Measurements from ENCODE around the gene ANKRD62.

The ANKRD62 gene

DNA sequence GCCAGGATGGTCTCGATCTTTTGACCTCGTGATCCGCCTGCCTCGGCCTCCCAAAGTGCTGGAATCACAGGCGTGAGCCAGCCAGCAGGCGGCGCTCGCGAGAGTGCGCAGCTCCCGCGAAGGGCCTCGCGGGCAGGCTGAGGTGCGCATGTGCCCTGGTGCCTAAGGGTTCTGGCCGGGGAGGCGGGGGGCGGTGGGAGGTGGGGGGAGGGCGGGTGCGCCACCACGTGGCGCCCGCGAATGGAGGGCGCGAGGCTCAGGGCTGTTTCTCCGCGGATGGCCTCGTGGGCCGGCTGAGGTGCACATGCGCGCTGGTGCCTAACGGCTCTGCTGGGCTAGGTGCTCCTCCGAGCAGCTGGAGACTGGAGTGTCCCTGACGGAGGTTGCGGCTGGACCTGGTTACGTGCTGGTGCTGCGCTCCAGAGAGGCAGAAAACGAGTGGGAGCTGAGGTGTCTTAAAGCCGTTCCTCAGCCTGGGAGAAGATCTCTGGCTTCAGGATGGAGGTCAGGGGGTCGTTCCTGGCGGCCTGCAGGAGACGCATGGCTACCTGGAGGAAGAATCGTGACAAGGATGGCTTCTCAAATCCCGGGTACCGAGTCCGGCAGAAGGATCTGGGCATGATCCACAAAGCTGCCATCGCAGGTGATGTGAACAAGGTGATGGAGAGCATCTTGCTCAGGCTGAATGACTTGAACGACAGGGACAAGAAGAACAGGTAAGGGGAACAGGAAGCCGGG is at the start of gene ANKRD62:
TSS of gene ANKRD62 (plus strand) at position 324 of the 738 bp plus-strand sequence. CDS start at position 499, 175 bp downstream.
- WGBS (ENCODE audit: insufficient coverage, insufficient read length): no CpG with 5 or more reads among the region's 50 CpGs
- H3K27ac ChIP-seq (ENCODE audit: low read length): no peak within 1 kb of the TSS
- H3K9me3 ChIP-seq (ENCODE audit: control insufficient read depth, insufficient read depth, low read length): no peaks in the 10 kb centered on the region
- H3K36me3 ChIP-seq (ENCODE audit: control insufficient read depth, insufficient read depth, low read length): no peaks in the 10 kb centered on the region
- H3K4me3 ChIP-seq (ENCODE audit: low read length): no peak within 1 kb of the TSS
- H3K4me1 ChIP-seq (ENCODE audit: control insufficient read depth, insufficient read depth, low read length): no peaks in the 10 kb centered on the region
- H3K27me3 ChIP-seq (ENCODE audit: control insufficient read depth, insufficient read depth, low read length): no peaks in the 10 kb centered on the region
- DNase-seq (ENCODE audit: low read depth, low spot score): no peak

DNA sequence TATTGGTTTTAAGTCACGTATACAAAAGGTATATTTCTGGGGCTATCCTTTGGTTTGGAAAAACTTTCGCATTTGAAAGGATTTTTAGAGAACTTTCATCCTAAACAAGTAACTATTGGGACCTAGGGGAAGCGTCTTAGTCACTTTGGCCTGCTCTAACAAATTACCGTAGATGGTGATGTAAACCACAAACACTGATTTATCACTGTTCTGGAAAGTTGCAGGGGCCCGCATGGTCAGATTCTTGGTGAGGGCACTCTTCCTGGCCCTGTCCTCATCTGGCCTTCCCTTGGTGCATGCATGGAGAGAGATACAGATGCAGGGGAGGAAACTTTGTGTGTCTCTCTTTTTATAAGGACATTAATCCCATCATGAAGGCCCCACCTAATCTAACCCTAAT is 49.1 kb upstream of the ANKRD62 start:
- Histone ChIP-seq H3K36me3 (ENCODE audit: control insufficient read depth, insufficient read depth, low read length) (no peaks in the 10 kb centered on the region), H3K4me1 (ENCODE audit: control insufficient read depth, insufficient read depth, low read length) (no peaks in the 10 kb centered on the region), H3K27me3 (ENCODE audit: control insufficient read depth, insufficient read depth, low read length) (no peaks in the 10 kb centered on the region), H3K9me3 (ENCODE audit: control insufficient read depth, insufficient read depth, low read length) (no peaks in the 10 kb centered on the region), H3K27ac (ENCODE audit: low read length) (no peak overlapping the region), H3K4me3 (ENCODE audit: low read length) (no peak overlapping the region)
- WGBS (ENCODE audit: insufficient coverage, insufficient read length): no CpG with 5 or more reads among the region's 5 CpGs
- no peak for DNase-seq (ENCODE audit: low read depth, low spot score)

DNA sequence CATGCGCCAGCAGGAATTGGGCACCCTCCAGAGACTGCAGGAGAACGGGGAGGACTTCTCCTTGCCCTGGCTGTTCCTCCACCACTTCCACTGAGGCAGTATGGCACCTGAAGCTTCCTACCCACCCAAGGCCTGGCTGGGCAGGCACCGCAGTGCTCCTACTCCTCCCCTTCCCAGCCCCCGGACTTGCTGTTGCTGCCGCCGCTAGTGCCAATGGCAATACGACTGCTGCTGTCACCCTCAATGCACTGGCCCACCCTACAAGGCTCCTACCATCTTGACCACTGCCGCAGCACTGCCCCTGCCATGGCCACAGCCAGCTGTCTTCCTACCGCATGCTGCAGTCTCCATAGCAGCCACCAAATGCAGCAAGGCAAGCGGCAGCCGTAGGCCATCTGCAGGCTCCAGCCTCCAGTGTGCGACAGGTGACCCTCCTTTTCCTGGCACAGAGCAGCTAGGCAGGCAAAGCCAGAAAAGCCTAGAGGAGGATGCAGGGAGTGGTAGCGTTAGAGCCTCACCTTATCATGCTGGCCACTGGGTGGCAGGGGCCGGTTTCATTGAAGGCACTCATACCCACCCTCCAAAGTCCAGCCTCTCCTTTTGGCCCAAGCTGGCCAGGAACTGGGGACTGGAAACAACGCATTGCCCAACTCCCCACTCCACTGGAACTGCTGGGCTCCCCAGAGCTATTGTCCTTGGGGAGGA is 47.4 kb upstream of the ANKRD62 start:
- DNase-seq (ENCODE audit: low read depth, low spot score): no peak
- Histone ChIP-seq H3K36me3 (ENCODE audit: control insufficient read depth, insufficient read depth, low read length) (no peaks in the 10 kb centered on the region), H3K4me1 (ENCODE audit: control insufficient read depth, insufficient read depth, low read length) (no peaks in the 10 kb centered on the region), H3K27me3 (ENCODE audit: control insufficient read depth, insufficient read depth, low read length) (no peaks in the 10 kb centered on the region), H3K27ac (ENCODE audit: low read length) (no peak overlapping the region), H3K4me3 (ENCODE audit: low read length) (no peak overlapping the region), H3K9me3 (ENCODE audit: control insufficient read depth, insufficient read depth, low read length) (no peaks in the 10 kb centered on the region)
- WGBS (ENCODE audit: insufficient coverage, insufficient read length): no CpG with 5 or more reads among the region's 15 CpGs

DNA sequence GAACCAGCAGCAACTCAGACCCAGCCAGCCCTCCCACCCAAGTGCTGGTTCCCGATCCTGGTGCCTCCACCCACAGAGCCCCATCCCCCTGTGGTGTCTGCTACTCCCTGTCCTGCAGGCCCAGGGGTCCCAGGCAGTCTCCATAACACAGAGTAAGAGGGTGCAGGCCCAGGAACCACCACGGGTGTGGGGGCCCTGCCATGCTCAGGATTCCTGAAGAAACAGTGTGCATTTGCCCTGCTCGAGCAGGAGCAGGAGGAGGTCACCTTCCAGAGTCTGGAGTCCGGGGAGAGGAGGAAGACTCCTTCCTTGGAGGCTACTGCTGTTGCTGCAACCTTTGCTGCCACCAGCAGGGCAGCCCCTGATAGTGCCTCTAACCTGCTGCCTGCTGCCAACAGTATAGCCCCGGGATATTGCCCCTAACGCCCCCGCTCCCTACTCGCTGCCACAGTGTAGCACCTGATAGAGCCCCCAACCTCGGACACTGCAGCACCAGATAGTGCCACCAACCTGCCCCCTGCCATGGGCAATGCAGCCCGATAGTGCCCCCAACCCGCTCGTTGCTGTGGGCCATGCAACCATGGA is 46.8 kb upstream of the ANKRD62 start:
- H3K9me3 ChIP-seq (ENCODE audit: control insufficient read depth, insufficient read depth, low read length): no peaks in the 10 kb centered on the region

DNA sequence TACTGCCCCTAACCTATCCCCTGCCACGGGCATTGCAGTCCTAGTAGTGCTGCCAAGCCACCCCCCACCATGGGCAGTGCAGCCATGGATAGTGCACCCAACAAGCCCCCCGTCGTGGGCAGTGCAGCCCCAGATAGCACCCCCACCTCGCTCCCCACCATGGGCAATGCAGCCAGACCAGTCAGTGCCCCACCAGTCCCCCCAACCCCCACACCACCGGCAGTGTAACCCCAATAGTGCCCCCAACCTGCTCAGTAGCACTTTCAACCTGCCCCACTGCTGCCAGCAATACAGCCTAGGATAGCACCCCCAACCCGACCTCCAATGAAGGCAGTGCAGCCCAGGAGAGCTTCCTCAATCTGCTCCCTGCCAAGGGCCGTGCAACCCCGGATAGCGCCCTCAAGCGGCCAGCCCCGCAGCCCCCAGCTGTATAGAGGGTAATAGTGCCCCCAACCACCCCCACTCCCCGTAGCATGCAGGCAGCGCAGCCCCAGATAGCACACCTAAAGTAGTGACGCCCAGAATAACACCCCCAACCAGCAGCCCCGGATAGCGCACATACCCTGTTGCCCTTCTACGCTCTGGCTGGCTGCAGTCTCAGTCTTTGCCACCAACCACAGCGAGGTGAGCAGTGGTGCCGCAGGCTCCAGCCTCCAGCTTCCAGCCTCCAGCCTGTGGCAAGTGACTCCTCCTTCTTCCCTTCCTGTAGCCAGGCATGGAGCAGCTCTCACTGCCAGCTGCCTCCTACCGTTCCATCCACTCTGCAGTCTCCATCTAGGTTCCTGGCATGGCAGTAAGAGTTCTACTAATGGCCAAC is 45.4 kb upstream of the ANKRD62 start:
- Histone ChIP-seq H3K4me1 (ENCODE audit: control insufficient read depth, insufficient read depth, low read length) (no peaks in the 10 kb centered on the region), H3K4me3 (ENCODE audit: low read length) (no peak overlapping the region), H3K27me3 (ENCODE audit: control insufficient read depth, insufficient read depth, low read length) (no peaks in the 10 kb centered on the region), H3K36me3 (ENCODE audit: control insufficient read depth, insufficient read depth, low read length) (no peaks in the 10 kb centered on the region), H3K9me3 (ENCODE audit: control insufficient read depth, insufficient read depth, low read length) (no peaks in the 10 kb centered on the region), H3K27ac (ENCODE audit: low read length) (no peak overlapping the region)
- WGBS (ENCODE audit: insufficient coverage, insufficient read length): no CpG with 5 or more reads among the region's 20 CpGs
- DNase-seq (ENCODE audit: low read depth, low spot score): no peak

More for the DNA sequence above, 46.8 kb upstream of the ANKRD62 start:
- no peak overlapping the region for H3K27ac ChIP-seq (ENCODE audit: low read length)
- H3K36me3 ChIP-seq (ENCODE audit: control insufficient read depth, insufficient read depth, low read length): no peaks in the 10 kb centered on the region
- H3K27me3 ChIP-seq (ENCODE audit: control insufficient read depth, insufficient read depth, low read length): no peaks in the 10 kb centered on the region
- WGBS (ENCODE audit: insufficient coverage, insufficient read length): no CpG with 5 or more reads among the region's 12 CpGs
- H3K4me3 ChIP-seq (ENCODE audit: low read length): no peak overlapping the region
- DNase-seq (ENCODE audit: low read depth, low spot score): no peak
- no peaks in the 10 kb centered on the region for H3K4me1 ChIP-seq (ENCODE audit: control insufficient read depth, insufficient read depth, low read length)

DNA sequence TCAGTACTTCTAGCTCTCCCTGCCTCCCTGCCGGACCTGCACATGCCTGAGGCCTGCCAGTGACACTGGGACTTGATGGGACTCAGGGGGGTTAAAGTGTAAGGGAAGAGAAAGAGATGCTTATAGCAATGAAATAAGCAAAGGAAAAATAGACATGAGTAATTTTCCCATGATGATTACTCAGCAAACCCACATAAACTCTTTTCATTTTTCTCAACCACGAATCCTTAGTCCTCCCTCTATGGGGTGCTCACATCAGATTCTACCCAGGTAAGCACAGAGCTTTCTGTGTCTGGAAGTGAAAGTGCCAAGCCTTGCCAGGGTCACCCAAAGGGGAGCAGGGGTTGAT is 44.8 kb upstream of the ANKRD62 start:
- H3K36me3 ChIP-seq (ENCODE audit: control insufficient read depth, insufficient read depth, low read length): no peaks in the 10 kb centered on the region
- H3K9me3 ChIP-seq (ENCODE audit: control insufficient read depth, insufficient read depth, low read length): no peaks in the 10 kb centered on the region
- 100% methylated on average over 1 of the region's 2 CpGs for WGBS (ENCODE audit: insufficient coverage, insufficient read length)
- H3K4me3 ChIP-seq (ENCODE audit: low read length): no peak overlapping the region
- H3K4me1 ChIP-seq (ENCODE audit: control insufficient read depth, insufficient read depth, low read length): no peaks in the 10 kb centered on the region
- H3K27me3 ChIP-seq (ENCODE audit: control insufficient read depth, insufficient read depth, low read length): no peaks in the 10 kb centered on the region
- H3K27ac ChIP-seq (ENCODE audit: low read length): no peak overlapping the region
- DNase-seq (ENCODE audit: low read depth, low spot score): no peak

DNA sequence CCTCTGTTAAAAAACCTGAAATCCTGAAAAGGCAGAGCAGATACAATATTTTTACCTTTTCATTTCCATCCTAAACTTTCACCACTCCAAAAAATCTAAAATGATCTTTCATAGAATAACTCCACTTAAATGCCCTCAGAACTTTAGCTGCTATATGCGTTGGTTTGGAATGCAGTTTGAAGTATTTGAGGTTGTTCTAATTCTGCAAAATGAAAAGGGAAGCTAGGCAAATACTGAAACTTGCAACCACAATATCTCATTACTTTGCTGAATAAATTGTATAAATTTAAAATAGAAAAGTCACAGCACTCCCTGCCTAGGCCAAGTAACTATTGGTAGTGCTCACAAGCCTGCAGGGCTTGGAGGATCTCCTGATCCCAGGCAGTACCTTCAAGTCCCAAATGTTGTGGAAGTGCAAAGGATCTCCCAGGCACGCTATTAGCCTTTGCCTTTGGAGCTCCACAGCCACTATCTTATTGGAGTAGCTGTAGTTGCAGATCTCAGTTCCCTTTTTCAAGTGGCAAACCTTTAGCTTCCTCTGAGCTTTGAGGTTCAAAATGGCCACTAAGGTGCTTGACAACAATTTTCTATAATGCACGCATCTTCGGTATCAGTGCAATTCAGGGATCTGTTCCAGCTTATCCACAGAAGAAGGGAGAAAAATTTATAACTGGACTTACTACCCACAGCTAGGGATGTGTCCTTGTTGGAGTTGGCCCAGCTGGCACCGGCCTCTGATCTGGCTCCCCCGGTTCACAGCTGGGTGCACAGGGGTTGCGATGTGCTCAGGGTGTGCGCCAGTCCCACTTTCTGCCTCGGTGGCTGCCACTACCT is 43.4 kb upstream of the ANKRD62 start:
- no peak overlapping the region for H3K4me3 ChIP-seq (ENCODE audit: low read length)
- no peak overlapping the region for H3K27ac ChIP-seq (ENCODE audit: low read length)
- H3K36me3 ChIP-seq (ENCODE audit: control insufficient read depth, insufficient read depth, low read length): no peaks in the 10 kb centered on the region
- no peak for DNase-seq (ENCODE audit: low read depth, low spot score)
- H3K27me3 ChIP-seq (ENCODE audit: control insufficient read depth, insufficient read depth, low read length): no peaks in the 10 kb centered on the region
- no CpG with 5 or more reads among the region's 9 CpGs for WGBS (ENCODE audit: insufficient coverage, insufficient read length)
- no peaks in the 10 kb centered on the region for H3K9me3 ChIP-seq (ENCODE audit: control insufficient read depth, insufficient read depth, low read length)
- H3K4me1 ChIP-seq (ENCODE audit: control insufficient read depth, insufficient read depth, low read length): no peaks in the 10 kb centered on the region

DNA sequence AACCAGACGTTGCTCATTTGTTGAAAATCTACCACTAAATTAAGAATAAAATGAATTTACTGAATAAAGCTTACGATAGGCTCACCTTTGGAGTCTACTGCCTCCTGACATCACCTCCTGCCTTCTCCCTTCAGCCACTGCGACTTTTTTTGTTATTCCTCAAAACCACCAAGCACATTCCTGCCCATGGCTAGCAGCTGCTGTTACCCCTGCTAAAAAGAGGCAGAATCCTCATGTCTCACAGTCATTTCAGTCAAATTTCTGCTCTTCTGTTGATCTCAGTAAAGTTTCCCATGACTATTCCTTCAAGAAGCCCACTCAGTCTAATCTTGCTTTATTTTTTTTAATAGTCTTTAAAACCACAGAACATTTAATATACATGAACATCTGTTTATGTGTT is 40.8 kb upstream of the ANKRD62 start:
- no CpG with 5 or more reads among the region's 3 CpGs for WGBS (ENCODE audit: insufficient coverage, insufficient read length)
- no peaks in the 10 kb centered on the region for H3K4me1 ChIP-seq (ENCODE audit: control insufficient read depth, insufficient read depth, low read length)
- DNase-seq (ENCODE audit: low read depth, low spot score): no peak
- no peaks in the 10 kb centered on the region for H3K9me3 ChIP-seq (ENCODE audit: control insufficient read depth, insufficient read depth, low read length)
- H3K36me3 ChIP-seq (ENCODE audit: control insufficient read depth, insufficient read depth, low read length): no peaks in the 10 kb centered on the region
- H3K27me3 ChIP-seq (ENCODE audit: control insufficient read depth, insufficient read depth, low read length): no peaks in the 10 kb centered on the region
- no peak overlapping the region for H3K4me3 ChIP-seq (ENCODE audit: low read length)
- H3K27ac ChIP-seq (ENCODE audit: low read length): no peak overlapping the region

DNA sequence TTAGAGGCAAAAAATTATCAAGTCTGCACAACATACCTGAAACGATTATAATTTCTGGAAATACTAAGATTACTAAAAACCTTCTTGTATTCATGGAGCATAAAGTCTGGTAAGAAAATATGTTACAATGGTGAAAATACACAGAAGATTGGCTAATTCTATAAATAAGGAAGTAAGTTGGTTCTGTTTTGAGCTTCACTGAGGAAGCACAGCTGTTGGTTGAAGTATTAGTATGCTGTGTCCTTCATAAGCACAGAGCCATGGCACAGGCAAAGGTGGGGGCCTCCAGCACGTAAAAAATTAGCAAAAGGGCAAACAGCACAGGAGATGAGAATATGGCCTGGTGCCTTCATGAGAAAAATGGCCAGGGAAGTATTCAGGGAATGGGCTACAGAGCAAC is 40.4 kb upstream of the ANKRD62 start:
- H3K27me3 ChIP-seq (ENCODE audit: control insufficient read depth, insufficient read depth, low read length): no peaks in the 10 kb centered on the region
- H3K4me3 ChIP-seq (ENCODE audit: low read length): no peak overlapping the region
- no CpG with 5 or more reads among the region's 2 CpGs for WGBS (ENCODE audit: insufficient coverage, insufficient read length)

More for the DNA sequence above, 40.4 kb upstream of the ANKRD62 start:
- H3K36me3 ChIP-seq (ENCODE audit: control insufficient read depth, insufficient read depth, low read length): no peaks in the 10 kb centered on the region
- DNase-seq (ENCODE audit: low read depth, low spot score): no peak
- no peaks in the 10 kb centered on the region for H3K9me3 ChIP-seq (ENCODE audit: control insufficient read depth, insufficient read depth, low read length)
- H3K4me1 ChIP-seq (ENCODE audit: control insufficient read depth, insufficient read depth, low read length): no peaks in the 10 kb centered on the region
- H3K27ac ChIP-seq (ENCODE audit: low read length): no peak overlapping the region

Measured in iPS DF 6.9 (cell line).